Omental fat pad (tissue), 4 donors: ENCODE results near the gene LINGO3. TPM values are rescaled to one million over a fixed set of nuclear protein-coding genes. Genes with fewer than 3 reads are reported as not detected.
A peak's percentile ranks its signal among the peaks of the same experiment; 100 is the strongest.

ENCODE experiments used
- ATAC-seq: fragments of 150-250 bp; one replicate; pipeline ENCODE4 v1.9.1; 2016; ENCODE audit warnings: mild to moderate bottlenecking, moderate library complexity; ENCODE audit not compliant: low FRiP score
- DNase-seq: peaks from one replicate; pipeline ENCODE4 v3.0.0-alpha.2; 2019; ENCODE audit warnings: low spot score
- CTCF ChIP-seq, 3 donors: fragments of 450-650 bp; IDR thresholded peaks; one replicate each; pipeline ENCODE4 v1.5.1; 2016 to 2017; ENCODE audit warnings: antibody characterized with exemption in 3 of 3, mild to moderate bottlenecking in 3 of 3, moderate library complexity in 2 of 3
- total RNA-seq, 4 donors: library from RNA; depleted of rRNA; stranded (reverse); fragments of >200 nt; gene quantifications; one replicate each; pipeline ENCODE4 v1.1.0, GENCODE V29; 2016

LINGO3 gene
- total RNA-seq, 4 donors from 2014 or later: 0.19 TPM; not detected in 3

GRCh38 chr19:2268480-2268830 lies 39.5 kb downstream of the LINGO3 start:
- no peak for ATAC-seq
- no peak for TF ChIP-seq CTCF (IDR thresholded peaks at IDR 0.05)
- DNase-seq: no peak

GRCh38 chr19:2266183-2266993 lies 41.6 kb downstream of the LINGO3 start:
- TF ChIP-seq CTCF (IDR thresholded peaks at IDR 0.05): no peak
- DNase-seq (peak; percentile 80), ATAC-seq (no peak)

GRCh38 chr19:2261438-2262172 lies 46.3 kb downstream of the LINGO3 start:
- DNase-seq (no peak), ATAC-seq (no peak)
- peak in 1 of 3 donors; percentile 7 for TF ChIP-seq CTCF (IDR thresholded peaks at IDR 0.05)

GRCh38 chr19:2260341-2260805 lies 47.6 kb downstream of the LINGO3 start:
- DNase-seq (no peak), ATAC-seq (no peak)
- no peak for TF ChIP-seq CTCF (IDR thresholded peaks at IDR 0.05)

- ATAC-seq (no peak), DNase-seq (no peak)
- no peak for TF ChIP-seq CTCF (IDR thresholded peaks at IDR 0.05)
Observed at GRCh38 chr19:2259336-2259735, 48.6 kb downstream of the LINGO3 start.

Other genes with a start within 250 kb of the LINGO3 start
- gene MOB3A, start 211.8 kb downstream of the LINGO3 start, total RNA-seq: 10 to 100 TPM; 29.7 to 51.7 (median 44.8) TPM
- gene IZUMO4, start 211.2 kb downstream of the LINGO3 start, total RNA-seq: 1 to 10 TPM; 3.7 to 5.5 (median 4.6) TPM
- gene AP3D1, start 156.6 kb downstream of the LINGO3 start, total RNA-seq: 100 to 1,000 TPM in 1 of 4 donors, 10 to 100 TPM in 3; 66.7 to 107 (median 79.6) TPM
- gene DOT1L, start 144.2 kb downstream of the LINGO3 start, total RNA-seq: 10 to 100 TPM in 3 of 4 donors, 1 to 10 TPM in 1; 8.2 to 52.4 (median 15.3) TPM
- 10 to 100 TPM; 45.0 to 67.5 (median 52.3) TPM for gene PLEKHJ1, start 71.8 kb downstream of the LINGO3 start, total RNA-seq
- gene SF3A2, start 71.3 kb downstream of the LINGO3 start, total RNA-seq: 10 to 100 TPM; 13.2 to 31.1 (median 24.5) TPM
- 1 to 10 TPM in 1 of 4 donors, under 1 TPM in 2, not detected in 1; 0.25 to 1.1 (median 0.72) TPM for gene AMH, start 58.8 kb downstream of the LINGO3 start, total RNA-seq
- gene JSRP1, start 51.7 kb downstream of the LINGO3 start, total RNA-seq: not detected
- 1 to 10 TPM in 3 of 4 donors, under 1 TPM in 1; 0.09 to 9.1 (median 1.3) TPM for gene PEAK3, start 26.0 kb downstream of the LINGO3 start, total RNA-seq
- gene LSM7, start 20.4 kb upstream of the LINGO3 start, total RNA-seq: 100 to 1,000 TPM; 101 to 142 (median 115) TPM
- gene SPPL2B, start 20.5 kb upstream of the LINGO3 start, total RNA-seq: 10 to 100 TPM; 24.0 to 42.6 (median 27.4) TPM
- under 1 TPM in 1 of 4 donors, not detected in 3; 0.12 TPM for gene TMPRSS9, start 52.1 kb upstream of the LINGO3 start, total RNA-seq
- 10 to 100 TPM; 28.8 to 43.6 (median 41.1) TPM for gene TIMM13, start 119.4 kb upstream of the LINGO3 start, total RNA-seq
- gene LMNB2, start 148.8 kb upstream of the LINGO3 start, total RNA-seq: 10 to 100 TPM; 14.1 to 37.5 (median 23.0) TPM
- gene GADD45B, start 168.0 kb upstream of the LINGO3 start, total RNA-seq: 100 to 1,000 TPM; 120 to 726 (median 425) TPM